Activated CD4-positive, alpha-beta T cell treated with anti-CD3 and anti-CD28 coated beads, Interleukin-2, amount 10 ng/mL, durations not matched to agents 7 days and 5 days (primary cell): ENCODE results near the gene PKP3. TPM values are rescaled to one million over a fixed set of nuclear protein-coding genes. Genes with fewer than 3 reads are reported as not detected.
"Not testable (repeated sequence)": the region's sequence is repeated elsewhere in the genome, so short reads cannot be mapped to it uniquely, and the experiment has no call there.

Experiments used
- CTCF ChIA-PET: fragments of 350-600 bp; sonication (Branson Sonifier 250); formaldehyde crosslinking; loops from one replicate; lab custom pipeline; 2021; ENCODE audit warnings: antibody characterized with exemption; lab: Charles Lee
- POLR2A ChIA-PET: fragments of 350-600 bp; sonication (Branson Sonifier 250); formaldehyde crosslinking; loops from one replicate; lab custom pipeline; 2021; ENCODE audit warnings: antibody characterized with exemption; lab: Charles Lee
- DNase-seq: peaks from one replicate; pipeline ENCODE4 v3.0.0-alpha.2; 2020
- H3K27ac Mint-ChIP-seq: one replicate; pipeline ENCODE4 v1.8.0; 2021; ENCODE audit warnings: mild to moderate bottlenecking, moderate library complexity, mixed read lengths
- H3K27me3 Mint-ChIP-seq: one replicate; pipeline ENCODE4 v1.8.0; 2021; ENCODE audit warnings: mixed read lengths
- H3K36me3 Mint-ChIP-seq: one replicate; pipeline ENCODE4 v1.8.0; 2021; ENCODE audit warnings: low read depth, mixed read lengths
- H3K4me1 Mint-ChIP-seq: one replicate; pipeline ENCODE4 v1.8.0; 2021; ENCODE audit warnings: mixed read lengths
- H3K4me3 Mint-ChIP-seq: one replicate; pipeline ENCODE4 v1.8.0; 2021; ENCODE audit warnings: mild to moderate bottlenecking, moderate library complexity, mixed read lengths
- H3K9me3 Mint-ChIP-seq: one replicate; pipeline ENCODE4 v1.8.0; 2021; ENCODE audit warnings: mixed read lengths
- total RNA-seq, 2 experiments: library from RNA; stranded (reverse); gene quantifications; one replicate each; pipeline ENCODE4 v1.2.3, GENCODE V29; 2021

Gene PKP3
- total RNA-seq, 2 experiments from 2014 or later, result not detected

DNA sequence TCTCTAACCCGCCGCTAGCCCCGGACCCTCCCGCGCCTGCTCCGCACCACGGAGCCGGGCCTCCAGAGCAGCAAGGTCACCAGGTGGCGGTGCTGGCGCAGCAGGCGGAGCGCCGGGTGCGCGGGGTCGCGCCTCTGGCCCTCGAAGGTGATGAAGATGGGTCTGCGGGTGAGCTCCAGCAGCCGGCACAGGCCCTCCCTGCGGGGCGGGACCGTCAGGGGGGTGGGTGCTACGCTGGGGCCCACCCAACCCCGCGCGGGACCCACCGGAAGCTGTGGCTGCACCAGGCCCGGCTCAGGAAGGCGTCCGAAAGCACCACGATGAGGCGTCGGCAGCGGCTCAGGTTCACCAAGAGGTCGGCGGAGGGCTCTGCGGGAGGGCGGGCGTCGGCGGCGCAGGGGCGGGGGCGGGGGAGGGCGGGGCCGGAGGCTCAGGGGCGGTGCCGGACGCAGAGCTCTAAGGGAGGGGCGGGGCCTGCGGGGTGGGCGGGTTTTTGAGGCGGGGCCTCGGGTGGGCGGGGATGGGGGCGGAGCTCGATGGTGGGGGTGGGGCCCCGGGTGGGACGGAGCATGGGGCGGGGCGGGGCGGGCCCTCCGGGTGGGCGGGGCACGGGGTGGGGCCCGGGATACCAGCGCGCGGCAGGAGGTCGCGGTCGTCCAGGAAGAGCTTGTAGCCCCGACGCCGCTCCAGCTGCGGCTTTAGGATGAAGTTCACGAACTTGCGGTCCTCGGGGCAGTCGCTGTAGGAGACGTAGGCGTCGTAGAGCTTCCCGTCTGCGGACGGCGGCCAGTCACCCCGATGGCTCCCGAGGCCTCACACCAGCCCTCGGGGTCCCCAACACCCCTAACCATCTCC, 13.0 kb downstream of the PKP3 start:
- Mint-ChIP-seq H3K4me1 (peaks cover 12% of the 10 kb centered on the region), H3K36me3 (peaks cover 2% of the 10 kb centered on the region), H3K4me3 (no peak overlapping the region), H3K27ac (peak overlapping the region; percentile 57), H3K9me3 (no peaks in the 10 kb centered on the region), H3K27me3 (no peaks in the 10 kb centered on the region)
- POLR2A ChIA-PET, result interaction anchor here (1.0 kb wide), 1 partner anchor 10 kb away, joined by 4 read pairs; no protein-coding TSS in a partner anchor
- DNase-seq, result peak; percentile 93
- CTCF ChIA-PET, result interaction anchor here (1.0 to 3.3 kb wide), 10 partner anchors 10 to 156 kb away, joined by 3 to 17 read pairs (median 4); partner anchors contain the start of gene PTDSS2

DNA sequence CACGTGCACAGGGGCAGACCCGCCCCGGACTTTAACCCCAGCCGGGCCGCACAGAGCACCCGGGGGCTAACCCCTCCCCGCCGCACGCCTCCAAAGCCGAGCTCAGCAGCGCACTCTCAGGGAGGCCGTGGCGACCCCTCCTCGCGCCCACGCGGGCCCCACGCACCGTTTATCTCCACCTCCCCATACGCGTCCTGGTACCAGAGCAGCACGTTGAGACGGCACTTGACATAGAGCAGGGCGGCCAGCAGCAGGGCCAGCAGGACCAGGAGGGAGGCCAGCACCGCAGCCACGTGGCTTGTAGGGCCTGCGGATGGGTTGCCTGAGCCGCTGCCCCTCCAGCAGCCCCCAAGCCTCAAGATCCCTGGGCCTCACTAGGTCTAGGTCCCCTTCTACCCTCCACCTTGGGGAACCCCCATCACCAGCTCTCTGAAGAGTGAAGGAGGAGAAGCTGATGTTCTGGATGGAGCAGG, 13.7 kb downstream of the PKP3 start:
- POLR2A ChIA-PET, result interaction anchor here (1.0 kb wide), 1 partner anchor 11 kb away, joined by 4 read pairs; no protein-coding TSS in a partner anchor
- Mint-ChIP-seq H3K27ac (peak overlapping the region; percentile 46), H3K36me3 (peaks cover 2% of the 10 kb centered on the region), H3K27me3 (no peaks in the 10 kb centered on the region), H3K4me1 (peaks cover 14% of the 10 kb centered on the region), H3K4me3 (no peak overlapping the region), H3K9me3 (no peaks in the 10 kb centered on the region)
- CTCF ChIA-PET, result interaction anchor here (1.0 to 3.3 kb wide), 10 partner anchors 9 to 157 kb away, joined by 3 to 17 read pairs (median 4); partner anchors contain the start of gene PTDSS2
- DNase-seq, result no peak

DNA sequence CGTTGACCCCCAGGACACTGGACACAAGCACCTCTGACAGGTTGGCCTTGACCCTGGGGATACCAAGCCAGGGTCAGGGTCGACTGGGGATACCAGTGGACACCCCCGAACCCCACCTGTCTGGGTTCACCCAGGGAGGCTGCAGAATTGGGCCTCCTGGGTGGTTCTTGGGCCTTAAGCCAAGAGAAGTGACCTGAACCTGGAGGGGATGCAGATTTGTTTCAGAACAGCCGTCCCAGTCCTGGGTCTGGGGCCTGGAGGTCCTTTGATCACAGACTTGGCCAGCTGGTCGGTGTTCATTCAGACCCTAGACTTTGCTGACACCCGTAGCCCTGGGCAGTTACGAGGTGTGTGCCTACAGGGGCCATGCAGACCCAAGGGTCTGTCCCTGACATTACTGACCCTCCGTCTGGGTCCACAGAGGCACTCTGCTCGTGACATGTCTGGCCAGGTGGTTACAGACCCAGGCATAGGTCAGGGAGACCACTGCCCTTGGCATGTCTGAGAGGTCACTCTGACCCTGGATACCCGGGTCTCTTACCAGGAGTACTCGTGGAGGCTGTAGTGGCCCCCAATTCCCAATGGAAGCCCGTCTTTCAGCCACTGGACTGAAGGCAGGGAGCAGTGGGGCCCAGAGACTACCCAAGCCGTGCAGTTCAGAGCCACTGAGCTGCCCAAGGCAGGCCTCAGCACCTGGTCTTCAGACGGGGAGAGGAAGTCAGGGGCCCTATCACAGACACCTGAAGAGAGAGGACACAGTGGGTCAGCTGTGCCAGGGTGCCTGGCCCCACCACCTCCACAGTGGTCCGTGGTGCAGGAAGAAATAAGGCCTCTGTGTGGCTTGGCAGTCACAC, 14.4 kb downstream of the PKP3 start:
- DNase-seq, result no peak
- Mint-ChIP-seq H3K27ac (peak overlapping the region; percentile 46), H3K36me3 (peaks cover 2% of the 10 kb centered on the region), H3K9me3 (no peaks in the 10 kb centered on the region), H3K4me1 (peaks cover 21% of the 10 kb centered on the region), H3K27me3 (no peaks in the 10 kb centered on the region), H3K4me3 (no peak overlapping the region)
- ChIA-PET CTCF (interaction anchor here (1.0 to 3.3 kb wide), 8 partner anchors 8 to 111 kb away, joined by 3 to 17 read pairs (median 5); partner anchors contain the start of gene PTDSS2), POLR2A (no interaction called here)

DNA sequence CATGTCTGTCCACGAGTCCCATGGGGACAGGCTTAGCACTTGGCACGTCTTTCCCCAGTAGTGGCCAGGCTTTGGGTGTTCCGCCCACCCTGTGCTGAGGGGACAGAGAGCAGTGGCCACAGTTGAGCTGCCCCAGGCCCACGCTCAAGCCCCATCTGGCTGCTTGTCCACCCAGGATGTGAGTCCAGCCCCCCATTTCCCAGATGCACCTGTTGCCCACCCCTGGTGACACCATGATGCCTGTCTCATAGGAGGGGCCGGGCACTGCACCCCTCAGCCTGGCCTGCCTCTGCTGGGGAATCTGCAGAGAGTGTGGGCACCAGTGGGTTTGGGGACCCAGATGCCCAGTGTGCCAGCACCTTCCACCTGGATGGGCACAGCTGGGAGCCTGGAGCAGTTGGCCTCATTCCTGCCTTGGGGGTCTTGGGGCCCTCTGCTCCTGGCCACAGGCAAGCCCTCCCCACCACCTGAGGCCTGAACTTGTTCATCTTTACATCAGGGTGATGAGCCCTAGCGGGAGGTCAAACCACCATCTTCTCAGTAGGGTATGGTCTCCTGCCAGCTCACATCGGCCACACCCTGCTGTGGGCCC, 15.1 kb downstream of the PKP3 start:
- ChIA-PET CTCF (interaction anchor here (0.5 kb wide), 1 partner anchor 123 kb away, joined by 3 read pairs; no protein-coding TSS in a partner anchor), POLR2A (no interaction called here)
- Mint-ChIP-seq H3K36me3 (peaks cover 2% of the 10 kb centered on the region), H3K4me3 (no peak overlapping the region), H3K9me3 (no peaks in the 10 kb centered on the region), H3K27ac (no peak overlapping the region), H3K27me3 (no peaks in the 10 kb centered on the region), H3K4me1 (peaks cover 24% of the 10 kb centered on the region)
- no peak for DNase-seq

- DNase-seq, result no peak
These were observed 15.8 kb downstream of the PKP3 start for GRCh38 chr11:409600-410483.

DNA sequence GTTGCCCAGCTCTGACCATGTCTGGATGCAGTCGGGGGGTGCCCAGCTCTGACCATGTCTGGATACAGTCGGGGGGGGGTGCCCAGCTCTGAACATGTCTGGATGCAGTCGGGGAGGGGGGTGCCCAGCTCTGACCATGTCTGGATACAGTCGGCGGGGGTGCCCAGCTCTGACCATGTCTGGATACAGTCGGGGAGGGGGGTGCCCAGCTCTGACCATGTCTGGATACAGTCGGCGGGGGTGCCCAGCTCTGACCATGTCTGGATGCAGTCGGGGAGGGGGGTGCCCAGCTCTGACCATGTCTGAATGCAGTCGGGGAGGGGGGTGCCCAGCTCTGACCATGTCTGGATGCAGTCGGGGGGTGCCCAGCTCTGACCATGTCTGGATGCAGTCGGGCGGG, 16.7 kb downstream of the PKP3 start:
- H3K27me3 Mint-ChIP-seq, H3K9me3 Mint-ChIP-seq, DNase-seq, H3K4me3 Mint-ChIP-seq, H3K27ac Mint-ChIP-seq, H3K36me3 Mint-ChIP-seq: not testable (repeated sequence)
- ChIA-PET POLR2A (interaction anchor here (0.6 kb wide), 2 partner anchors 41 to 1347 kb away, joined by 3 to 4 read pairs; no protein-coding TSS in a partner anchor), CTCF (interaction anchor here (1.0 to 1.6 kb wide), 4 partner anchors 37 to 108 kb away, joined by 3 to 4 read pairs (median 3); no protein-coding TSS in a partner anchor)
- H3K4me1 Mint-ChIP-seq, result peaks cover 28% of the 10 kb centered on the region

More at GRCh38 chr11:409600-410483, 15.8 kb downstream of the PKP3 start:
- CTCF ChIA-PET, result interaction anchor here (0.5 to 1.6 kb wide), 4 partner anchors 38 to 122 kb away, joined by 3 to 4 read pairs (median 3); no protein-coding TSS in a partner anchor
- Mint-ChIP-seq H3K27ac (no peak overlapping the region), H3K27me3 (no peaks in the 10 kb centered on the region), H3K4me3 (no peak overlapping the region), H3K36me3 (peaks cover 8% of the 10 kb centered on the region), H3K9me3 (no peaks in the 10 kb centered on the region), H3K4me1 (peaks cover 28% of the 10 kb centered on the region)
- POLR2A ChIA-PET, result no interaction called here

- not testable (repeated sequence) for H3K4me3 Mint-ChIP-seq, DNase-seq, H3K36me3 Mint-ChIP-seq, H3K27ac Mint-ChIP-seq, H3K27me3 Mint-ChIP-seq, H3K9me3 Mint-ChIP-seq
- CTCF ChIA-PET, result interaction anchor here (1.0 to 2.1 kb wide), 5 partner anchors 14 to 107 kb away, joined by 3 to 5 read pairs (median 3); no protein-coding TSS in a partner anchor
- peaks cover 34% of the 10 kb centered on the region for H3K4me1 Mint-ChIP-seq
- POLR2A ChIA-PET, result interaction anchor here (0.6 kb wide), 1 partner anchor 40 kb away, joined by 3 read pairs; no protein-coding TSS in a partner anchor
These were observed 17.5 kb downstream of the PKP3 start for GRCh38 chr11:411520-411919.

DNA sequence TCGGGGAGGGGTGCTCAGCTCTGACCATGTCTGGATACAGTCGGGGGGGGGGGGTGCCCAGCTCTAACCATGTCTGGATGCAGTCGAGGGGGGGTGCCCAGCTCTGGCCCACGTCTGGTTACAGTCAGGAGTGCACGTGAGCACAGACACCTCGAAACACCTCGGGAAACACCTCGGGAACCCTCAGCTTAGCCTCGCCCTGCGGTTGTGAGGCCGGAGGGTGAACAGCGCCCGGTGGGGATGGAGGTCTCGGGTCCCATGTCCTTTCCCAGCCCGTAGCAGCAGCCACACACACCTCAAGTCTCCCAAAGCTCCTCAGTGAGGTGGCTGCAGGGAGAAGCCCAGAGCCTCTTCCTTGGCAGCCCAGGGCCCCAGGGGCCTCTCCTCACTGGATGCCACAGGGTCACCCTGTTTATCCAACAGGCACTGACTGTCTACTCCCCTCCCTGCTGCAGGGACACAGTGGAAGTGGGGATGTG, 18.7 kb downstream of the PKP3 start:
- CTCF ChIA-PET, result interaction anchor here (0.9 to 2.1 kb wide), 4 partner anchors 16 to 106 kb away, joined by 3 to 5 read pairs (median 4); no protein-coding TSS in a partner anchor
- POLR2A ChIA-PET, result no interaction called here
- no peak for DNase-seq
- Mint-ChIP-seq H3K4me1 (peaks cover 30% of the 10 kb centered on the region), H3K27ac (no peak overlapping the region), H3K27me3 (no peaks in the 10 kb centered on the region), H3K9me3 (no peaks in the 10 kb centered on the region), H3K4me3 (peak overlapping the region; percentile 95), H3K36me3 (peaks cover 8% of the 10 kb centered on the region)

- DNase-seq, result peak; percentile 34
- CTCF ChIA-PET, result interaction anchor here (1.2 to 3.8 kb wide), 3 partner anchors 16 to 35 kb away, joined by 4 to 20 read pairs (median 5); partner anchors contain the start of gene PTDSS2
- Mint-ChIP-seq H3K36me3 (peaks cover 9% of the 10 kb centered on the region), H3K4me3 (peak overlapping the region; percentile 95), H3K4me1 (peaks cover 30% of the 10 kb centered on the region), H3K9me3 (no peaks in the 10 kb centered on the region), H3K27me3 (no peaks in the 10 kb centered on the region), H3K27ac (peak overlapping the region; percentile 28)
- POLR2A ChIA-PET, result no interaction called here
These were observed 19.4 kb downstream of the PKP3 start for GRCh38 chr11:413120-414081.

DNA sequence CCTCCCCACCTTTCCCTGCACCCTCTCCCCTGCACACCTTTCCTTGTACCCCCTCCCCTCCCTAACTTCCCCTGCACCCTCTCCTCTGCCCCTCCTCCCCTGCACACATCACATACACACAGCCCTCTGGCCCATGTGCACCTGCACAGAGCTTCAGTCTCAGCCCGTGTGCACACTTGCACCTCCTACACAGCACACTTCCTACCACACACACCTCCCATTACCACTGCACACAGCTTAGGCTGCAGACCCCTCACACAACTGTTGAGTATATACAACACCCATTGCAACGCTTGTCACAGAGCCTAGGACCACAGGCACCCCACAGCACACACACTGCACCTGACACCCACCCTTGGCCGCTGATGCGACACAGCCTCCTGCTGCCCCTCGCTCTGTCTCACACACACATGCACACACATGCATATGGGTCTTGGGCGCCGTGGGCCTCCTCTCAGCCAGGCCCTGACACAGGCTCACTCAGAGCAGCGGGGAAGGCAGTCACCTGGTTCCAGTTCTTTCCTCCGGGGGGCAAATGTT, 20.4 kb downstream of the PKP3 start:
- peak overlapping the region; percentile 94 for H3K27ac Mint-ChIP-seq
- ChIA-PET POLR2A (no interaction called here), CTCF (interaction anchor here (1.2 to 3.8 kb wide), 2 partner anchors 24 to 34 kb away, joined by 3 to 20 read pairs; partner anchors contain the start of gene PTDSS2)
- H3K4me3 Mint-ChIP-seq, result peak overlapping the region; percentile 95
- H3K27me3 Mint-ChIP-seq, result no peaks in the 10 kb centered on the region
- peak; percentile 37 for DNase-seq
- peaks cover 34% of the 10 kb centered on the region for H3K4me1 Mint-ChIP-seq
- H3K9me3 Mint-ChIP-seq, result no peaks in the 10 kb centered on the region
- peaks cover 13% of the 10 kb centered on the region for H3K36me3 Mint-ChIP-seq
